Thyroid gland (tissue), 4 donors: ENCODE data around the gene GP1BA. TPM values are rescaled to one million over a fixed set of nuclear protein-coding genes. Genes with fewer than 3 reads are reported as not detected.

Source experiments
- DNase-seq, 2 donors: peaks; one replicate each; pipeline ENCODE4 v3.0.0-alpha.2; 2019
- H3K27ac ChIP-seq, 3 donors: fragments of 200-600 bp; sonication (generic); 1 replicate in 2 of 3; 2 replicates in 1 of 3; pipeline ENCODE4 v1.5.1; 2016 to 2019; ENCODE audit warnings: mild to moderate bottlenecking in 1 of 3, moderate library complexity in 1 of 3
- H3K27me3 ChIP-seq: fragments of 200-600 bp; sonication (generic); one replicate; pipeline ENCODE4 v1.5.1; 2019
- H3K36me3 ChIP-seq, 2 donors: fragments of 200-600 bp; sonication (generic); one replicate each; pipeline ENCODE4 v1.5.1; 2016 to 2019
- H3K4me1 ChIP-seq, 2 donors: fragments of 200-600 bp; sonication (generic); one replicate each; pipeline ENCODE4 v1.5.1; 2017 to 2019
- H3K4me3 ChIP-seq, 3 donors: fragments of 200-600 bp; sonication (generic); replicated peaks in 1 of 3; 1 replicate in 2 of 3; 2 replicates in 1 of 3; pipeline ENCODE4 v1.5.1; 2016; ENCODE audit warnings: mild to moderate bottlenecking in 1 of 3
- H3K9me3 ChIP-seq: fragments of 200-600 bp; sonication (generic); one replicate; pipeline ENCODE4 v1.5.1; 2017
- POLR2A ChIP-seq, 2 donors: fragments of 450-650 bp; IDR thresholded peaks; one replicate each; pipeline ENCODE4 v1.6.1; 2017; ENCODE audit warnings: antibody characterized with exemption in 2 of 2, mild to moderate bottlenecking in 2 of 2, moderate library complexity in 1 of 2
- WGBS, 2 donors: methylation state at CpG; one replicate each; pipeline ENCODE4 v1.1.5; 2017; 5-methylcytosine and 5-hydroxymethylcytosine counted together
- intact Hi-C: fragments of 100-400 bp; cut with DNase I; formaldehyde crosslinking; loops from one replicate; pipeline ENCODE4 v1.15.1; 2023
- total RNA-seq, 4 donors: library from RNA; depleted of rRNA; stranded (reverse); fragments of >200 nt; gene quantifications; one replicate each; pipeline ENCODE4 v1.2.3, GENCODE V29; 2016
- TF ChIP-seq, protein P1 (sequence below), 6 experiments: fragments of 200-600 bp in 3 of 6; fragments of 450-650 bp in 3 of 6; sonication (generic) in 3 of 6; IDR thresholded peaks; one replicate each; pipeline ENCODE4 v1.5.1; 2016 to 2019; ENCODE audit warnings: antibody characterized with exemption in 6 of 6, mild to moderate bottlenecking in 2 of 6, inconsistent platforms in 1 of 6, moderate library complexity in 1 of 6

The GP1BA gene
- total RNA-seq, 4 donors from 2014 or later, result not detected

DNA sequence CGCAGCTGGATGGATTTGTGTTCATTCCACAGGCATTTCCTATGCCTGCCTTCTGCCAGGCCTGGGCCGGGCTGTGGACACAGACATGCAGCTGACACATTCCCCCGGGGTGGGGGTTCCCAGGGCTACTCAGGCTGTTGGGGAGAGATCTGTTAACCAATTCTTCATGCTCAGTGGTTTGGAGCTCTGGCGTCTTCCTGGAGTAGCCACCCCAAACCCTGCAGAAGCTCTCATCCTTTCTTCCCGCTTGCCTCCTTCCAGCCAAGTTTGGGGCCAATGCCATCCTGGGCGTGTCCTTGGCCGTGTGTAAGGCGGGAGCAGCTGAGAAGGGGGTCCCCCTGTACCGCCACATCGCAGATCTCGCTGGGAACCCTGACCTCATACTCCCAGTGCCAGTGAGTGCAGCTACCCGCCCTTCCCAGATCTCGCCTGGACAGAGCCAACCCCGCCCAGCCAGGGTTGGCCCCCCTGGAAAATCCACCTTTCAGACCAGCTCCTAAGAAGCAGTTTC, 21.4 kb downstream of the GP1BA start:
- peak overlapping the region; percentile 43 to 68 (median 52) for H3K27ac ChIP-seq

DNA sequence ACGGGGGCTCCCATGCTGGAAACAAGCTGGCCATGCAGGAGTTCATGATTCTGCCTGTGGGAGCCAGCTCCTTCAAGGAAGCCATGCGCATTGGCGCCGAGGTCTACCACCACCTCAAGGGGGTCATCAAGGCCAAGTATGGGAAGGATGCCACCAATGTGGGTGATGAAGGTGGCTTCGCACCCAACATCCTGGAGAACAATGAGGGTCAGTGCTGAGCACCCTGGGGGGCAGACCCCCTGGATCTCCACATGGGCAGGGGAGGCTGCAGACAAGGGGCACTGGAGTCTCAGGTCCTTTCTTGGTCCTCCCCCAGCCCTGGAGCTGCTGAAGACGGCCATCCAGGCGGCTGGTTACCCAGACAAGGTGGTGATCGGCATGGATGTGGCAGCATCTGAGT, 23.0 kb downstream of the GP1BA start:
- no peaks in the 10 kb centered on the region for H3K9me3 ChIP-seq
- H3K36me3 ChIP-seq, result peaks cover 8 to 9% of the 10 kb centered on the region in 2 donors
- no peak overlapping the region for H3K4me3 ChIP-seq
- intact Hi-C loops, result no loop called here
- H3K4me1 ChIP-seq, result peaks cover 20 to 60% of the 10 kb centered on the region in 2 donors
- no peak overlapping the region for H3K27ac ChIP-seq
- TF ChIP-seq, protein P1, sequence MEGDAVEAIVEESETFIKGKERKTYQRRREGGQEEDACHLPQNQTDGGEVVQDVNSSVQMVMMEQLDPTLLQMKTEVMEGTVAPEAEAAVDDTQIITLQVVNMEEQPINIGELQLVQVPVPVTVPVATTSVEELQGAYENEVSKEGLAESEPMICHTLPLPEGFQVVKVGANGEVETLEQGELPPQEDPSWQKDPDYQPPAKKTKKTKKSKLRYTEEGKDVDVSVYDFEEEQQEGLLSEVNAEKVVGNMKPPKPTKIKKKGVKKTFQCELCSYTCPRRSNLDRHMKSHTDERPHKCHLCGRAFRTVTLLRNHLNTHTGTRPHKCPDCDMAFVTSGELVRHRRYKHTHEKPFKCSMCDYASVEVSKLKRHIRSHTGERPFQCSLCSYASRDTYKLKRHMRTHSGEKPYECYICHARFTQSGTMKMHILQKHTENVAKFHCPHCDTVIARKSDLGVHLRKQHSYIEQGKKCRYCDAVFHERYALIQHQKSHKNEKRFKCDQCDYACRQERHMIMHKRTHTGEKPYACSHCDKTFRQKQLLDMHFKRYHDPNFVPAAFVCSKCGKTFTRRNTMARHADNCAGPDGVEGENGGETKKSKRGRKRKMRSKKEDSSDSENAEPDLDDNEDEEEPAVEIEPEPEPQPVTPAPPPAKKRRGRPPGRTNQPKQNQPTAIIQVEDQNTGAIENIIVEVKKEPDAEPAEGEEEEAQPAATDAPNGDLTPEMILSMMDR (IDR thresholded peaks at IDR 0.05), result no peak
- no peak for TF ChIP-seq POLR2A (IDR thresholded peaks at IDR 0.05)
- H3K27me3 ChIP-seq, result no peaks in the 10 kb centered on the region
- 90 to 92% methylated on average over 8 of the region's 8 CpGs for WGBS, 2 donors
- no peak for DNase-seq

More for the DNA sequence above, 21.4 kb downstream of the GP1BA start:
- Histone ChIP-seq H3K9me3 (no peaks in the 10 kb centered on the region), H3K4me3 (no peak overlapping the region), H3K4me1 (peaks cover 17 to 57% of the 10 kb centered on the region in 2 donors), H3K27me3 (no peaks in the 10 kb centered on the region), H3K36me3 (no peaks in the 10 kb centered on the region)
- intact Hi-C loops, result no loop called here
- 39 to 48% methylated on average over 13 to 14 of the region's 14 CpGs for WGBS, 2 donors
- TF ChIP-seq, protein P1 (IDR thresholded peaks at IDR 0.05), result no peak
- TF ChIP-seq POLR2A (IDR thresholded peaks at IDR 0.05), result peak in 1 of 2 donors; percentile 6
- peak; percentile 69 to 75 for DNase-seq

DNA sequence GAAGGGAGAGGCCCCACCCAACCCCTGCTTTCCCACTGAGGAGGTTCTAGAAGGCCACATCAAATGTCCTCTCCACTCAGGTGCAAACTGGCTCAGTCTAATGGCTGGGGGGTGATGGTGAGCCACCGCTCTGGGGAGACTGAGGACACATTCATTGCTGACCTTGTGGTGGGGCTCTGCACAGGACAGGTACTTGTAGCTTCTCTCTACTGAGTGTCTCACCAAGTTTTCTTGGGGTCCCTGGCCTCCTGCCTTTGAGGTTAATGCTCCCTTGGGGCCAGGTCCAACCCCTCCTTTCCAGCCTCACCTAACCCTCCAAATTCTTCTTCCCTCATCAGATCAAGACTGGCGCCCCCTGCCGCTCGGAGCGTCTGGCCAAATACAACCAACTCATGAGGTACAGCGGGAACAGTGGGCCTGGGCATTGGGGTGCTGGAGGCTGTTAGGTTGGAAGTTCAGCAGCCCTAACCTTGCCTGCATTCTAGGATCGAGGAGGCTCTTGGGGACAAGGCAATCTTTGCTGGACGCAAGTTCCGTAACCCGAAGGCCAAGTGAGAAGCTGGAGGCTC, 24.5 kb downstream of the GP1BA start:
- Histone ChIP-seq H3K9me3 (no peaks in the 10 kb centered on the region), H3K27me3 (no peaks in the 10 kb centered on the region), H3K27ac (no peak overlapping the region), H3K4me1 (peaks cover 15 to 45% of the 10 kb centered on the region in 2 donors), H3K36me3 (peaks cover 8 to 9% of the 10 kb centered on the region in 2 donors), H3K4me3 (no peak overlapping the region)
- 80 to 86% methylated on average over 8 to 10 of the region's 10 CpGs for WGBS, 2 donors
- peak in 1 of 2 donors; percentile 14 for DNase-seq
- intact Hi-C loops, result no loop called here
- TF ChIP-seq, protein P1 (IDR thresholded peaks at IDR 0.05), result peak in 1 of 6 experiments; percentile 11
- TF ChIP-seq POLR2A (IDR thresholded peaks at IDR 0.05), result no peak

DNA sequence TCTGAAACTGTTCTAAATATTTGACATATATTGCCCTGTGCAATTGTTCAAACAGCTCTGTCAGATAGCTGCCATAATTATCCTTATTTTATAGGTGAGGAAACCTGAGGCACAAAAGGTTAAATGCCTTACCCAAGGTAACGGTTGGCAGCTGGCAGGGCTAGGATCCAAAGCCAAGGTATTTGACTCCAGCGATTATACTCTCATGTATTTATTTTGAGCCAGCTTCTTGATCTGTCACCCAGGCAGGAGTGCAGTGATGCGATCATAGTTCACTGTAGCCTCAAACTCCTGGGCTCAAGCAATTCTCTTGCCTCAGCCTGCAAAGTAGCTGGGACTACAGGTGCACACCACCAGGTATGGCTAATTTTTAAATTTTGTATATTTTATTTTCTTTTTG, 26.0 kb downstream of the GP1BA start:
- Histone ChIP-seq H3K4me3 (no peak overlapping the region), H3K27me3 (no peaks in the 10 kb centered on the region), H3K4me1 (peaks cover 11 to 30% of the 10 kb centered on the region in 2 donors), H3K27ac (no peak overlapping the region), H3K36me3 (peaks cover 8 to 9% of the 10 kb centered on the region in 2 donors), H3K9me3 (no peaks in the 10 kb centered on the region)
- TF ChIP-seq POLR2A (IDR thresholded peaks at IDR 0.05), result no peak
- TF ChIP-seq, protein P1 (IDR thresholded peaks at IDR 0.05), result no peak
- intact Hi-C loops, result no loop called here
- DNase-seq, result peak; percentile 72 to 82
- 21 to 29% methylated on average over 3 of the region's 3 CpGs for WGBS, 2 donors

DNA sequence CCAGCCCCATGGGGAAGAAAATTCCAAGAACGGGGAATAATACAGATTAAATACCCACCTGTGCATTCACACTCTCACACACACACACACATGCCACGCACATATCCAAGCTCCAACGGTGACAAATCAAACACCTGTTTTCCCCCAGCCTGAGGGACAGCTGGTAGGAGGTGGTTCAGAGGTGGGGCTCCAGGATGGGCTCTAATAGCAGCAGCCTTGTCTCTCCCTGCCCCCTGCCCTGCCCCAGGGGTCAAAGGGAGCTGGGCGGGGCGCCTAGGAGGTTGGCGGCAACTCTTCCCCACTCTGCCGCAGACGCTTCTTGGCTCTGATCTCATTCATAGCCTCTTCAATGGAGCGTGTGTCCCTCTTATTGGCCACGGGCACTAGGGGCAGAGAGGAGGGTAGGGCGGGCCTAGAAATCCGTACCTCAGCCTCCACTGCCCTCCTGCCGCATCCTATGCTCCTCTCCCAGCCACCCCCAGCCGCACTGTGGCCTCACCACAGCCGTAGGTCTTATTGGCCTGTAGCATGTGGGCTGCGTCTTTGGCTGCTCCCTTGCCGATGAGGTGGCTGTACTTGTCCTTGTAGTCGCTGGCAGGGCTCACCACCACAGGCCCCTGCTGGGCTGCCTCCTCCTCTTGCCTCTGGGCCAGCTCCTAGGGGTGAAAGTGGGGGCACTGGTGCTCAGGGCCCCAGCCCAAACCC, 27.3 kb downstream of the GP1BA start:
- WGBS, 2 donors, result 92 to 94% methylated on average over 17 to 18 of the region's 18 CpGs
- no peak overlapping the region for H3K4me3 ChIP-seq
- TF ChIP-seq, protein P1 (IDR thresholded peaks at IDR 0.05), result no peak
- no peak for TF ChIP-seq POLR2A (IDR thresholded peaks at IDR 0.05)
- no peaks in the 10 kb centered on the region for H3K27me3 ChIP-seq
- no peak for DNase-seq
- H3K4me1 ChIP-seq, result peaks cover 7 to 21% of the 10 kb centered on the region in 2 donors
- peaks cover 8 to 9% of the 10 kb centered on the region in 2 donors for H3K36me3 ChIP-seq
- intact Hi-C loops, result no loop called here
- no peaks in the 10 kb centered on the region for H3K9me3 ChIP-seq
- H3K27ac ChIP-seq, result no peak overlapping the region
